Measurements from ENCODE around the gene KTN1. TPM values are rescaled to one million over a fixed set of nuclear protein-coding genes. Genes with fewer than 3 reads are reported as not detected.

KTN1 gene
- total RNA-seq, 1 experiment from 2014 or later: 199 TPM

DNA sequence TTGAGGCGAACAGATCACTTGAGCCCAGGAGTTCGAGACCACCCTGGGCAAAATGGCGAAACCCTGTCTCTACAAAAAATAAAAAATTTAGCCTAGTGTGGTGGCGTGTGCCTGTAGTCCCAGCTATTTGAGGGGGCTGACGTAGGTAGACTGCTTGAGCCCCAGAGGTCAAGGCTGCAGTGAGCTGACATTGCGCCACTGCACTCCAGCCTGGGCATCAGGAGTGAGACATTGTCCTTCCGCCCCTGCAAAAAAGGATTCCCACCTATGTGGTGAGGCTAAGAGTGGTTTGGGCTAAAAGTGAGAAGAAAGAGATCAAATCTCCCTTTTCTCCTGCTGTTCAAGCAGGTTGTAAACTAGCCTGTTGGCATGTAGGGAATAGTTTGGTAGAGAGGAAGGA, 5.0 kb upstream of the KTN1 start:
- H3K36me3 ChIP-seq (ENCODE audit: insufficient read depth, low read length, poor library complexity, severe bottlenecking): no peaks in the 10 kb centered on the region
- DNase-seq (ENCODE audit: low spot score): no peak
- CTCF ChIA-PET: no interaction called here
- H3K27me3 ChIP-seq (replicated peaks; ENCODE audit: insufficient read depth, low read depth, low read length, poor library complexity): no peaks in the 10 kb centered on the region
- POLR2A ChIA-PET (ENCODE audit: low non-redundant PET): interaction anchor here (0.7 kb wide), 1 partner anchor 787 kb away, joined by 6 read pairs; no protein-coding TSS in a partner anchor
- intact Hi-C loops (cut with micrococcal nuclease; ENCODE audit: unreplicated experiment): no loop called here
- H3K9me3 ChIP-seq (ENCODE audit: low read depth, low read length, poor library complexity, severe bottlenecking): no peaks in the 10 kb centered on the region
- no TSS peak for BruUV-seq (replicated peaks)
- H3K4me3 ChIP-seq (ENCODE audit: low read depth, low read length, poor library complexity, severe bottlenecking): no peak overlapping the region
- peaks cover 16% of the 10 kb centered on the region for H3K4me1 ChIP-seq (ENCODE audit: insufficient read depth, low read length, poor library complexity, severe bottlenecking)
- TF ChIP-seq EZH2 (IDR thresholded peaks at IDR 0.05; ENCODE audit: borderline replicate concordance, low read depth, low read length, poor library complexity, severe bottlenecking): no peak
- TF ChIP-seq, protein P1, sequence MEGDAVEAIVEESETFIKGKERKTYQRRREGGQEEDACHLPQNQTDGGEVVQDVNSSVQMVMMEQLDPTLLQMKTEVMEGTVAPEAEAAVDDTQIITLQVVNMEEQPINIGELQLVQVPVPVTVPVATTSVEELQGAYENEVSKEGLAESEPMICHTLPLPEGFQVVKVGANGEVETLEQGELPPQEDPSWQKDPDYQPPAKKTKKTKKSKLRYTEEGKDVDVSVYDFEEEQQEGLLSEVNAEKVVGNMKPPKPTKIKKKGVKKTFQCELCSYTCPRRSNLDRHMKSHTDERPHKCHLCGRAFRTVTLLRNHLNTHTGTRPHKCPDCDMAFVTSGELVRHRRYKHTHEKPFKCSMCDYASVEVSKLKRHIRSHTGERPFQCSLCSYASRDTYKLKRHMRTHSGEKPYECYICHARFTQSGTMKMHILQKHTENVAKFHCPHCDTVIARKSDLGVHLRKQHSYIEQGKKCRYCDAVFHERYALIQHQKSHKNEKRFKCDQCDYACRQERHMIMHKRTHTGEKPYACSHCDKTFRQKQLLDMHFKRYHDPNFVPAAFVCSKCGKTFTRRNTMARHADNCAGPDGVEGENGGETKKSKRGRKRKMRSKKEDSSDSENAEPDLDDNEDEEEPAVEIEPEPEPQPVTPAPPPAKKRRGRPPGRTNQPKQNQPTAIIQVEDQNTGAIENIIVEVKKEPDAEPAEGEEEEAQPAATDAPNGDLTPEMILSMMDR (conservative IDR thresholded peaks at IDR 0.05; ENCODE audit: low read depth, low read length): no peak
- H3K27ac ChIP-seq (ENCODE audit: low read depth, low read length, poor library complexity, severe bottlenecking): no peak overlapping the region

DNA sequence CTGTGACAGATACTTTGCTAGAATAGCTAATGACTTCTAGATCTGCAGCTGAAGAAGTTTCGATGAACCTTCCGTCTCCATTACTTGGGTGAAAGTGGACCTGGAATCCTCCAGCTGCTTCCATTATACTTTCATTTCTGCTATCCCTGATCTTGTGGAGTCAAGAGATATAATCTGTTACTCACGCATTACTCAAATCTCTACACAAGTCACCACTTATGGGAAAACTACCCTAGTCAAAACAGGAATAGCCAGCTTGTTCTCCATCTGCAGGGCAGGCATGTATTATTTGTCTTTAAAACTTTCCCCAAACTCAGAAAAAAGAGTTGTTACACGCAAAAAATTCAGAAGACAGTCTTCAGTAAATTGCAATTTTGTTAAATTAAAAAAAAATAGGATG, 2.8 kb upstream of the KTN1 start:
- H3K9me3 ChIP-seq (ENCODE audit: low read depth, low read length, poor library complexity, severe bottlenecking): no peaks in the 10 kb centered on the region
- no TSS peak for BruUV-seq (replicated peaks)
- H3K4me3 ChIP-seq (ENCODE audit: low read depth, low read length, poor library complexity, severe bottlenecking): no peak overlapping the region
- H3K4me1 ChIP-seq (ENCODE audit: insufficient read depth, low read length, poor library complexity, severe bottlenecking): peaks cover 25% of the 10 kb centered on the region
- ChIA-PET CTCF (no interaction called here), POLR2A (ENCODE audit: low non-redundant PET) (no interaction called here)
- intact Hi-C loops (cut with micrococcal nuclease; ENCODE audit: unreplicated experiment): no loop called here
- H3K27ac ChIP-seq (ENCODE audit: low read depth, low read length, poor library complexity, severe bottlenecking): no peak overlapping the region
- H3K27me3 ChIP-seq (replicated peaks; ENCODE audit: insufficient read depth, low read depth, low read length, poor library complexity): no peaks in the 10 kb centered on the region
- no peak for TF ChIP-seq EZH2 (IDR thresholded peaks at IDR 0.05; ENCODE audit: borderline replicate concordance, low read depth, low read length, poor library complexity, severe bottlenecking)
- TF ChIP-seq, protein P1 (conservative IDR thresholded peaks at IDR 0.05; ENCODE audit: low read depth, low read length): no peak
- no peaks in the 10 kb centered on the region for H3K36me3 ChIP-seq (ENCODE audit: insufficient read depth, low read length, poor library complexity, severe bottlenecking)
- no peak for DNase-seq (ENCODE audit: low spot score)

DNA sequence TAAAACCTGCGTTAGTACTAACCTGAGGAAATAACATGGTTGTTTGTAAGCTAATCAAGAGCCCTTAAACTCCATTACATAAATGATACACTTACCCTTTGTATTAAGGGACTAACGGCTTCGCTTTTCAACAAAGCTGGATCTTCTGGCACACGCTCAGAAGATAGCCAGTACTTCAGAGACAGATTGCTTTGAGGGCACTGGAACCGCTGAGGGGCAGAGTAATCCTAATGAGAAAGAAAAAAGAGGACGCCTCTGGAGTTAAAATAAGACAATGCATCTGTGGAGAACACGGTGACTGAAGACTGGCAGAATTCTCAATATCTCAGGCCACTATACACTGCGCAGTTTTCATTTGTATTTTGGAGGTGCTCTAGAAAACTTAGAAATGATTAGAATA, 1.5 kb upstream of the KTN1 start:
- peaks cover 30% of the 10 kb centered on the region for H3K4me1 ChIP-seq (ENCODE audit: insufficient read depth, low read length, poor library complexity, severe bottlenecking)
- intact Hi-C loops (cut with micrococcal nuclease; ENCODE audit: unreplicated experiment): no loop called here
- no peaks in the 10 kb centered on the region for H3K9me3 ChIP-seq (ENCODE audit: low read depth, low read length, poor library complexity, severe bottlenecking)
- POLR2A ChIA-PET (ENCODE audit: low non-redundant PET): interaction anchor here (0.6 kb wide), 1 partner anchor 1939 kb away, joined by 5 read pairs; no protein-coding TSS in a partner anchor
- CTCF ChIA-PET: interaction anchor here (1.7 kb wide), 1 partner anchor 132 kb away, joined by 7 read pairs; no protein-coding TSS in a partner anchor
- H3K27ac ChIP-seq (ENCODE audit: low read depth, low read length, poor library complexity, severe bottlenecking): no peak overlapping the region
- no peaks in the 10 kb centered on the region for H3K36me3 ChIP-seq (ENCODE audit: insufficient read depth, low read length, poor library complexity, severe bottlenecking)
- H3K4me3 ChIP-seq (ENCODE audit: low read depth, low read length, poor library complexity, severe bottlenecking): peak overlapping the region; percentile 92
- BruUV-seq (replicated peaks): no TSS peak
- no peak for TF ChIP-seq EZH2 (IDR thresholded peaks at IDR 0.05; ENCODE audit: borderline replicate concordance, low read depth, low read length, poor library complexity, severe bottlenecking)
- TF ChIP-seq, protein P1 (conservative IDR thresholded peaks at IDR 0.05; ENCODE audit: low read depth, low read length): no peak
- no peak for DNase-seq (ENCODE audit: low spot score)
- H3K27me3 ChIP-seq (replicated peaks; ENCODE audit: insufficient read depth, low read depth, low read length, poor library complexity): no peaks in the 10 kb centered on the region

Data from A673 (cell line).